HG03520 (cell line): Measurements from ENCODE around the gene NAP1L1.
"Not testable (repeated sequence)": the region's sequence is repeated elsewhere in the genome, so short reads cannot be mapped to it uniquely, and the experiment has no call there.

Experiments used
- ATAC-seq: cut with Tn5 transposase; IDR thresholded peaks from one replicate; pipeline ENCODE4 v1.9.1; 2021; ENCODE audit warnings: mild to moderate bottlenecking, moderate library complexity; ENCODE audit not compliant: unreplicated experiment

The NAP1L1 gene

GRCh38 chr12:75994069-75994740 is 90.3 kb downstream of the NAP1L1 start:
- ATAC-seq: no peak

DNA sequence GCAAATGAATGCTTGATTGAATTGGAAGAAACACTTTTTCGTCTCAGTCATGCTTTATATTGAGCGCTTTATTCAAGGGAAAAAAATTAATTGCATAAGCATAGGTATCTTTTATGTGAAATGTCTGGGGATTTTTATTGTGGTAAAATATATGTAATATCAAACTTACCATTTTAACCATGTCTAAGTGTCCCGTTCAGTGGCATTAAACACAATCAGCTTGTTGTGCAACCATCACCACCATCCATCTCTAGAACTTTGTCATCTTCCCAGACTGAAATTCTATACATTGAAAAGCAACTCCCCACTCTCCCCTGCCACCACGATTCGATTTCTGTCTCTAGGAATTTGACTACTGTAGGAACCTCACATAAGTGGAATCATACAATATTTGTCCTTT is 92.7 kb downstream of the NAP1L1 start:
- no peak for ATAC-seq

GRCh38 chr12:75990189-75990912 is 94.1 kb downstream of the NAP1L1 start:
- ATAC-seq: no peak

GRCh38 chr12:75987709-75988108 is 96.8 kb downstream of the NAP1L1 start:
- not testable (repeated sequence) for ATAC-seq
